K562 (cell line): Measurements from ENCODE around the gene TFF2. TPM values are rescaled to one million over a fixed set of nuclear protein-coding genes. Genes with fewer than 3 reads are reported as not detected.

ENCODE experiments used
- ATAC-seq: fragments of 200-7000 bp; cut with Tn5 transposase; 3 replicates; pipeline ENCODE4 v1.9.1; 2020; ENCODE audit warnings: moderate library complexity
- BruUV-seq: library from RNA; stranded (reverse); fragments of 400-500 nt; replicated peaks from 2 replicates; lab custom pipeline; 2021; lab: Mats Ljungman, UMichigan
- CTCF ChIA-PET: fragments of 300-600 bp; formaldehyde crosslinking; extraction: SDS; loops from one replicate; lab custom pipeline; 2021; ENCODE audit warnings: low intra/inter-chr PET ratio; lab: Yijun Ruan, JAX
- POLR2A ChIA-PET: fragments of 300-600, 350-650 bp; sonication (Branson Sonifier 250); formaldehyde crosslinking; extraction: SDS; loops from one replicate; lab custom pipeline; 2021; ENCODE audit warnings: antibody characterized with exemption, inconsistent platforms; lab: Yijun Ruan, JAX
- DNase-seq, 4 experiments: peaks; one replicate each; pipeline versions ENCODE4 v3.0.0 to v3.0.0-alpha.2; 2011 to 2018; ENCODE audit warnings: low spot score in 3 of 4, mixed read lengths in 3 of 4; ENCODE audit errors: extremely low read depth in 1 of 4
- FAIRE-seq: peaks from 2 replicates; lab custom pipeline; 2011; peaks lifted over from hg19 to GRCh38; lab: Jason Lieb, UNC
- H2AFZ ChIP-seq: 2 replicates; pipeline ENCODE4 v1.6.0; 2011; ENCODE audit warnings: low read depth, low read length, control low read depth, inconsistent platforms
- H3K27ac ChIP-seq: fragments of 200-600 bp; 3 replicates; pipeline ENCODE4 v1.8.0; 2011; ENCODE audit warnings: low read depth, mild to moderate bottlenecking, control low read depth, inconsistent platforms, low read length, moderate library complexity, mixed read lengths; ENCODE audit errors: extremely low read depth
- H3K27me3 ChIP-seq, 2 experiments: fragments of 300-600 bp in 1 of 2; 2 replicates in 1 of 2; 3 replicates in 1 of 2; pipeline versions ENCODE4 v1.6.0 to v1.8.0; 2011; ENCODE audit warnings: inconsistent platforms in 2 of 2, low read length in 2 of 2, mild to moderate bottlenecking in 1 of 2, mixed read lengths in 1 of 2, moderate library complexity in 1 of 2; ENCODE audit not compliant: control insufficient read depth in 2 of 2, insufficient read depth in 2 of 2
- H3K36me3 ChIP-seq: fragments of 300-600 bp; 3 replicates; pipeline ENCODE4 v1.8.0; 2011; ENCODE audit warnings: mild to moderate bottlenecking, low read length, inconsistent platforms; ENCODE audit not compliant: control insufficient read depth, insufficient read depth
- H3K4me1 ChIP-seq, 2 experiments: fragments of 200-600 bp in 1 of 2; replicated peaks in 1 of 2; 2 replicates in 1 of 2; 3 replicates in 1 of 2; pipeline versions ENCODE4 v1.5.1 to v1.8.0; 2011; ENCODE audit warnings: inconsistent platforms in 2 of 2, low read length in 2 of 2, mild to moderate bottlenecking in 1 of 2, mixed read lengths in 1 of 2, moderate library complexity in 1 of 2; ENCODE audit not compliant: control insufficient read depth in 2 of 2, insufficient read depth in 2 of 2
- H3K4me2 ChIP-seq: 2 replicates; pipeline ENCODE4 v1.6.1; 2011; ENCODE audit warnings: low read length, control low read depth, inconsistent platforms, mixed read lengths; ENCODE audit not compliant: insufficient read depth
- H3K4me3 ChIP-seq: fragments of 200-600 bp; sonication (generic), shearing (Covaris generic); 2 replicates; pipeline ENCODE4 v1.5.1; 2016; ENCODE audit warnings: control low read depth, inconsistent platforms
- H3K79me2 ChIP-seq: fragments of 200-600 bp; 3 replicates; pipeline ENCODE4 v1.8.0; 2011; ENCODE audit warnings: low read length, inconsistent platforms; ENCODE audit not compliant: control insufficient read depth, insufficient read depth
- H3K9ac ChIP-seq, 2 experiments: 2 replicates each; pipeline versions ENCODE4 v1.6.0 to v1.6.1; 2011; ENCODE audit warnings: low read depth in 2 of 2, low read length in 2 of 2, control low read depth in 1 of 2, inconsistent platforms in 1 of 2, mild to moderate bottlenecking in 1 of 2, mixed read lengths in 1 of 2; ENCODE audit not compliant: insufficient read depth in 1 of 2
- H3K9me1 ChIP-seq: one replicate; pipeline ENCODE4 v1.6.0; 2011; ENCODE audit warnings: inconsistent platforms, mild to moderate bottlenecking, low read length, moderate library complexity; ENCODE audit not compliant: control insufficient read depth, insufficient read depth
- H3K9me3 ChIP-seq: replicated peaks from 2 replicates; pipeline ENCODE4 v1.5.1; 2011; ENCODE audit warnings: low read depth, low read length, inconsistent platforms; ENCODE audit not compliant: control insufficient read depth, insufficient read depth
- H4K20me1 ChIP-seq: replicated peaks from 2 replicates; pipeline ENCODE4 v1.6.1; 2011; ENCODE audit warnings: low read length, inconsistent platforms, mixed read lengths; ENCODE audit not compliant: control insufficient read depth, insufficient read depth
- HCFC1 ChIP-seq: IDR thresholded peaks from 2 replicates; pipeline ENCODE4 v1.6.1; 2012; ENCODE audit warnings: low read depth, low read length, improper control_type of control experiment
- KDM5B ChIP-seq: fragments of 200-600 bp; sonication (generic); IDR thresholded peaks from 2 replicates; pipeline ENCODE4 v1.6.1; 2012; ENCODE audit warnings: low read depth, mild to moderate bottlenecking, moderate library complexity, low read length, control low read depth, inconsistent platforms; ENCODE audit not compliant: insufficient replicate concordance
- OTX1 ChIP-seq: fragments of 450-650 bp; formaldehyde crosslinking; IDR thresholded peaks from 2 replicates; pipeline ENCODE4 v1.4.0; 2022; ENCODE audit warnings: mild to moderate bottlenecking
- POU5F1 ChIP-seq: fragments of 150-350 bp; IDR thresholded peaks from 2 replicates; pipeline ENCODE4 v1.6.1; 2014; ENCODE audit warnings: borderline replicate concordance, low read length, low read depth, mild to moderate bottlenecking; ENCODE audit not compliant: partially characterized antibody
- TCF7L2 ChIP-seq: fragments of 150-350 bp; IDR thresholded peaks from 2 replicates; pipeline ENCODE4 v1.6.1; 2016; ENCODE audit warnings: low read depth, mild to moderate bottlenecking, low read length, moderate library complexity
- TEAD2 ChIP-seq: fragments of 450-650 bp; IDR thresholded peaks from 2 replicates; pipeline ENCODE4 v1.6.1; 2016; ENCODE audit warnings: missing genetic modification characterization, control low read depth, missing compliant biosample characterization
- THAP12 ChIP-seq: fragments of 250-450 bp; sonication (Bioruptor Pico); IDR thresholded peaks from 2 replicates; pipeline ENCODE4 v1.9.0; 2021; ENCODE audit warnings: mild to moderate bottlenecking, inconsistent platforms
- ZBTB17 ChIP-seq: fragments of 450-650 bp; formaldehyde crosslinking; IDR thresholded peaks from 2 replicates; pipeline ENCODE4 v1.4.0; 2020; ENCODE audit warnings: mild to moderate bottlenecking
- ZNF263 ChIP-seq: sonication (generic); formaldehyde crosslinking; IDR thresholded peaks from 2 replicates; pipeline ENCODE4 v1.8.0; 2022; ENCODE audit warnings: mild to moderate bottlenecking, missing genetic modification reagents, borderline replicate concordance
- ZNF274 ChIP-seq: IDR thresholded peaks from 2 replicates; pipeline ENCODE4 v1.6.1; 2011; ENCODE audit warnings: low read depth, mild to moderate bottlenecking, low read length, moderate library complexity, borderline replicate concordance
- ZNF280A ChIP-seq: fragments of 450-650 bp; IDR thresholded peaks from 2 replicates; pipeline ENCODE4 v1.6.1; 2018; ENCODE audit warnings: mild to moderate bottlenecking, low read depth; ENCODE audit not compliant: partially characterized antibody
- ZNF3 ChIP-seq: fragments of 250-450 bp; sonication (Bioruptor Pico); IDR thresholded peaks from 2 replicates; pipeline ENCODE4 v1.5.0; 2021; ENCODE audit warnings: mild to moderate bottlenecking, moderate library complexity
- ZNF398 ChIP-seq: fragments of 250-450 bp; sonication (Bioruptor Pico); IDR thresholded peaks from 2 replicates; pipeline ENCODE4 v1.8.0; 2021; ENCODE audit warnings: moderate library complexity, mild to moderate bottlenecking, inconsistent platforms
- ZNF431 ChIP-seq: sonication (generic); formaldehyde crosslinking; IDR thresholded peaks from 2 replicates; pipeline ENCODE4 v1.8.0; 2022; ENCODE audit warnings: mild to moderate bottlenecking, missing genetic modification reagents
- ZNF695 ChIP-seq: fragments of 450-650 bp; formaldehyde crosslinking; IDR thresholded peaks from 2 replicates; pipeline ENCODE4 v1.4.0; 2020; ENCODE audit warnings: mild to moderate bottlenecking, moderate library complexity
- ZNF707 ChIP-seq: fragments of 250-450 bp; sonication (Bioruptor Pico); conservative IDR thresholded peaks from 2 replicates; pipeline ENCODE4 v1.8.0; 2022; ENCODE audit warnings: inconsistent platforms, mild to moderate bottlenecking, moderate library complexity
- WGBS: fragments of 100-300 bp; shearing (Covaris generic); methylation state at CpG from one replicate; pipeline ENCODE4 v1.1.6; 2016; ENCODE audit warnings: low coverage, mixed read lengths; ENCODE audit not compliant: insufficient coverage; ENCODE audit errors: missing lambda C conversion rate; 5-methylcytosine and 5-hydroxymethylcytosine counted together
- in situ Hi-C: fragments of 300-500 bp; cut with MboI; formaldehyde crosslinking; loops from 4 replicates; pipeline ENCODE4 v1.15.0; 2018; ENCODE audit warnings: inconsistent platforms, mixed read lengths
- intact Hi-C: fragments of 100-400 bp; cut with micrococcal nuclease; formaldehyde crosslinking; loops from 2 replicates; pipeline ENCODE4 v1.14.2; 2022
- polyA plus RNA-seq, 8 experiments: library from polyadenylated mRNA; depleted of rRNA in 4 of 8; stranded (reverse) in 5 of 8; unstranded in 3 of 8; fragments of >200 nt; fragmentation: Nextera tagmentation in 2 of 8; fragmentation: Illumina TruSeq in 1 of 8; extraction: Ambion mirVana in 2 of 8; extraction: Trizol in 1 of 8; gene quantifications; 2 replicates each; pipeline versions ENCODE4 v1.2.1 to v1.2.3, GENCODE V29; 2011 to 2014; ENCODE audit warnings: inconsistent platforms in 1 of 8, missing spikeins in 1 of 8
- total RNA-seq, 7 experiments: library from RNA; depleted of rRNA in 6 of 7; stranded (reverse); fragments of >200 nt in 6 of 7; fragmentation: Illumina TruSeq in 2 of 7; extraction: Trizol in 2 of 7; gene quantifications; 2 replicates each; pipeline versions ENCODE4 v1.2.1 to v1.2.3, GENCODE V29; 2011 to 2021; ENCODE audit warnings: low replicate concordance in 1 of 7

Gene TFF2
- total and polyA plus RNA-seq, 9 of the 15 experiments (the other 6 are each of a cell fraction or from before 2014, with no cell fraction given): not detected

- ATAC-seq (no peak), DNase-seq (no peak), FAIRE-seq (no peak)
- peaks cover 0 to 7% of the 10 kb centered on the region in 2 experiments; a peak in 3 of 5 replicates for H3K27me3 ChIP-seq
- H3K36me3 ChIP-seq: no peaks in the 10 kb centered on the region
- no peaks in the 10 kb centered on the region for H3K9me3 ChIP-seq
- no peaks in the 10 kb centered on the region for H3K9me1 ChIP-seq
- POLR2A ChIA-PET: interaction anchor here (0.8 kb wide), 1 partner anchor 23 kb away, joined by 3 read pairs; no protein-coding TSS in a partner anchor
- no peak overlapping the region for H3K4me3 ChIP-seq
- H3K9ac ChIP-seq: no peak overlapping the region
- peaks cover 8 to 16% of the 10 kb centered on the region in 2 experiments; a peak in 3 of 5 replicates for H3K4me1 ChIP-seq
- TF ChIP-seq TCF7L2 (no peak), OTX1 (CRISPR knock-in tag) (no peak), HCFC1 (no peak), ZBTB17 (CRISPR knock-in tag) (no peak), ZNF274 (no peak), ZNF280A (no peak), THAP12 (CRISPR knock-in tag) (no peak), TEAD2 (tag) (no peak), ZNF695 (CRISPR knock-in tag) (no peak), ZNF398 (CRISPR knock-in tag) (no peak), ZNF263 (CRISPR knock-in tag) (no peak), POU5F1 (no peak), ZNF431 (CRISPR knock-in tag) (no peak), KDM5B (no peak), ZNF707 (no peak), ZNF3 (no peak)
- H2AFZ ChIP-seq: no peak overlapping the region
- H3K27ac ChIP-seq: no peak overlapping the region
- H3K4me2 ChIP-seq: no peak overlapping the region
- WGBS: 65% methylated on average over 11 of the region's 11 CpGs
- CTCF ChIA-PET: no interaction called here
- H3K79me2 ChIP-seq: no peaks in the 10 kb centered on the region
- BruUV-seq: no TSS peak
- in situ Hi-C loops: no loop called here
- no peaks in the 10 kb centered on the region for H4K20me1 ChIP-seq
- intact Hi-C loops: no loop called here
These were observed 44.5 kb upstream of the TFF2 start for GRCh38 chr21:42395302-42395701.
